HepG2 (cell line): ENCODE data around the gene FBXW5. TPM values are rescaled to one million over a fixed set of nuclear protein-coding genes. Genes with fewer than 3 reads are reported as not detected.

ENCODE experiments used
- EEA1 ChIP-seq: sonication (generic); formaldehyde crosslinking; IDR thresholded peaks from 2 replicates; pipeline ENCODE4 v1.5.1; 2020; ENCODE audit warnings: mild to moderate bottlenecking, missing genetic modification reagents, borderline replicate concordance
- ERF ChIP-seq: IDR thresholded peaks from 2 replicates; pipeline ENCODE4 v1.6.1; 2018; ENCODE audit warnings: missing biosample characterization, missing genetic modification reagents
- GPN1 ChIP-seq: sonication (generic); formaldehyde crosslinking; IDR thresholded peaks from 2 replicates; pipeline ENCODE4 v1.5.1; 2020; ENCODE audit warnings: missing genetic modification reagents, borderline replicate concordance
- KDM5B ChIP-seq: sonication (generic); formaldehyde crosslinking; IDR thresholded peaks from 2 replicates; pipeline ENCODE4 v1.4.0; 2020; ENCODE audit warnings: missing genetic modification reagents, mild to moderate bottlenecking, borderline replicate concordance
- KLF15 ChIP-seq: sonication (generic); formaldehyde crosslinking; IDR thresholded peaks from 2 replicates; pipeline ENCODE4 v1.8.1; 2023; ENCODE audit warnings: borderline replicate concordance, mild to moderate bottlenecking, inconsistent platforms, missing genetic modification reagents, mixed read lengths
- NAIF1 ChIP-seq: sonication (generic); formaldehyde crosslinking; IDR thresholded peaks from 2 replicates; pipeline ENCODE4 v1.5.0; 2020; ENCODE audit warnings: mild to moderate bottlenecking, missing genetic modification reagents, borderline replicate concordance
- PITX1 ChIP-seq: sonication (generic); formaldehyde crosslinking; IDR thresholded peaks from 2 replicates; pipeline ENCODE4 v1.5.1; 2020; ENCODE audit warnings: mild to moderate bottlenecking, missing genetic modification reagents
- SNAPC2 ChIP-seq: sonication (generic); formaldehyde crosslinking; IDR thresholded peaks from 2 replicates; pipeline ENCODE4 v1.8.1; 2022; ENCODE audit warnings: mild to moderate bottlenecking, missing genetic modification reagents
- SUZ12 ChIP-seq: fragments of 150-350 bp; IDR thresholded peaks from 2 replicates; pipeline ENCODE4 v1.6.1; 2014; ENCODE audit warnings: low read depth, low read length
- U2AF1 ChIP-seq: fragments of 200-400 bp; formaldehyde crosslinking; optimal IDR thresholded peaks from 2 replicates; pipeline ENCODE3; 2017; ENCODE audit warnings: mild to moderate bottlenecking, low read depth, low read length
- YY1 ChIP-seq: IDR thresholded peaks from 2 replicates; pipeline ENCODE4 v1.6.1; 2011; ENCODE audit warnings: low read length, low read depth, moderate library complexity, mild to moderate bottlenecking; ENCODE audit not compliant: insufficient read depth, insufficient replicate concordance
- ZNF343 ChIP-seq: sonication (generic); formaldehyde crosslinking; IDR thresholded peaks from 2 replicates; pipeline ENCODE4 v1.4.0; 2020; ENCODE audit warnings: mild to moderate bottlenecking, missing genetic modification reagents
- ZNF430 ChIP-seq: sonication (generic); formaldehyde crosslinking; IDR thresholded peaks from 2 replicates; pipeline ENCODE4 v1.9.0; 2021; ENCODE audit warnings: mild to moderate bottlenecking, missing genetic modification reagents
- ZNF460 ChIP-seq: sonication (generic); formaldehyde crosslinking; IDR thresholded peaks from 2 replicates; pipeline ENCODE4 v1.5.1; 2020; ENCODE audit warnings: missing genetic modification reagents, mild to moderate bottlenecking, borderline replicate concordance
- ZNF598 ChIP-seq: sonication (generic); formaldehyde crosslinking; IDR thresholded peaks from 2 replicates; pipeline ENCODE4 v1.5.1; 2020; ENCODE audit warnings: mild to moderate bottlenecking, missing genetic modification reagents, borderline replicate concordance
- ZNF616 ChIP-seq: sonication (generic); formaldehyde crosslinking; IDR thresholded peaks from 2 replicates; pipeline ENCODE4 v1.5.0; 2020; ENCODE audit warnings: low read depth, mild to moderate bottlenecking, missing genetic modification reagents
- ZNF703 ChIP-seq: sonication (generic); formaldehyde crosslinking; IDR thresholded peaks from 2 replicates; pipeline ENCODE4 v1.5.1; 2020; ENCODE audit warnings: missing genetic modification reagents, mild to moderate bottlenecking, moderate library complexity, borderline replicate concordance
- ZNF746 ChIP-seq: sonication (generic); formaldehyde crosslinking; IDR thresholded peaks from 2 replicates; pipeline ENCODE4 v1.8.0; 2022; ENCODE audit warnings: mild to moderate bottlenecking, missing genetic modification reagents
- ZNF777 ChIP-seq: sonication (generic); formaldehyde crosslinking; IDR thresholded peaks from 2 replicates; pipeline ENCODE4 v1.4.0; 2020; ENCODE audit warnings: missing genetic modification reagents
- polyA plus RNA-seq, 8 experiments: library from polyadenylated mRNA; depleted of rRNA in 3 of 8; stranded (reverse) in 7 of 8; unstranded in 1 of 8; fragments of >200 nt; fragmentation: Illumina TruSeq in 4 of 8; extraction: Trizol in 4 of 8; gene quantifications; 2 replicates each; pipeline versions ENCODE4 v1.2.1 to v1.2.3, GENCODE V29; 2011 to 2016; ENCODE audit warnings: low read depth in 4 of 8, missing spikeins in 1 of 8, mixed read lengths in 1 of 8; ENCODE audit not compliant: insufficient read depth in 1 of 8
- total RNA-seq, 5 experiments: library from RNA; depleted of rRNA; stranded (reverse); fragments of >200 nt; fragmentation: Illumina TruSeq; extraction: Trizol; gene quantifications; 2 replicates each; pipeline ENCODE4 v1.2.3, GENCODE V29; 2016; ENCODE audit warnings: low read depth in 1 of 5
- TF ChIP-seq, protein P1 (sequence below): sonication (generic); formaldehyde crosslinking; IDR thresholded peaks from 2 replicates; pipeline ENCODE4 v1.5.1; 2020; ENCODE audit warnings: missing genetic modification reagents, mild to moderate bottlenecking, borderline replicate concordance
- TF ChIP-seq, protein P2 (sequence below): sonication (generic); formaldehyde crosslinking; IDR thresholded peaks from 2 replicates; pipeline ENCODE4 v1.8.0; 2022; ENCODE audit warnings: mild to moderate bottlenecking, missing genetic modification reagents, moderate library complexity
- TF ChIP-seq, protein P3 (sequence below): sonication (generic); formaldehyde crosslinking; IDR thresholded peaks from 2 replicates; pipeline ENCODE4 v1.4.0; 2020; ENCODE audit warnings: mild to moderate bottlenecking, missing genetic modification reagents
- TF ChIP-seq, protein P4 (sequence below): sonication (generic); formaldehyde crosslinking; IDR thresholded peaks from 2 replicates; pipeline ENCODE4 v1.5.0; 2020; ENCODE audit warnings: mild to moderate bottlenecking, missing genetic modification reagents
- TF ChIP-seq, protein P5 (sequence below): sonication (generic); formaldehyde crosslinking; IDR thresholded peaks from 2 replicates; pipeline ENCODE4 v1.4.0; 2020; ENCODE audit warnings: mild to moderate bottlenecking, missing genetic modification reagents

FBXW5 gene
- total and polyA plus RNA-seq, 2 of the 13 experiments (the other 11 are each of a cell fraction or from before 2014, with no cell fraction given), result 52.0 to 60.4 TPM

DNA sequence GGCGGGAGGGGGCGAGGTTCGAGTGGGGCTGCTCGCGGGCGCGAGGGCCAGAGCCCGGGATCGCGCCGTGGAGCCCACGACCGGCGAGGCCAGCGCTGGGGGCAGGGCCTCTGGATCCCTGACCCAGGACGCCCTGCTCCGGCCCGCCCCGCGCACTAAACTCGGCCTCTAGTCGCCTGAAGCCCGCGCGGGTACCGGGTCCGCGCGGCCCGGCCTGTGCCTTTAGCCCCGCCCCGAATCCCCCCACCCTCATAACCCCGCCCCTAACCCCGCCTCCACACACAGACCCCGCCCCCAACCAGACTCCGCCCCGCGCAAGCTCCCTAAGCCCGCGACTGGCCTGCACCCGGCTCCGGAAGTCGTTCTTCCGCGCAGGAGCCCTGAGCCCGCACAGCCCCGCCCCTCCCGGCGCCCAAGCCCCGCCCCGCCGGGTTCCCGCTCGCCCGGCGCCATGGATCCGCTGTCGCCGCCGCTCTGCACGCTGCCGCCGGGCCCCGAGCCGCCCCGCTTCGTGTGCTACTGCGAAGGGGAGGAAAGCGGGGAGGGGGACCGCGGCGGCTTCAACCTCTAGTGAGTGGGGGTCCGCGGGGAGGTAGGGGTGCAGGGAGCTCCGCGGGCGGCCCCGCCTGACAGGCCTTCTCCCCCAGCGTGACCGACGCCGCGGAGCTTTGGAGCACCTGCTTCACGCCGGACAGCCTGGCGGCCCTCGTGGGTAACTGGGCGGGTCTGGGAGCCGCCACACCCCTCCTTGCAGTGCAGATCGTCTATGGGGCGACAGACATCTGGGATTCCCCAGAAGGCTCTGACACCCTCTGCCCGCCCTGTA, 47.7 kb upstream of the FBXW5 start, which contains the start of gene PAXX (continued):
- peak; percentile 72 for TF ChIP-seq YY1
- TF ChIP-seq U2AF1, result no peak
- TF ChIP-seq ZNF703 (CRISPR knock-in tag), result 0 out of 2 replicates have a peak, but pooled peaks have one; percentile 33
- peak; percentile 69; the same call in 1 of the 2 replicates for TF ChIP-seq KDM5B (CRISPR knock-in tag)
- no peak for TF ChIP-seq ZNF460
- no peak for TF ChIP-seq NAIF1 (CRISPR knock-in tag)
- TF ChIP-seq, protein P1, sequence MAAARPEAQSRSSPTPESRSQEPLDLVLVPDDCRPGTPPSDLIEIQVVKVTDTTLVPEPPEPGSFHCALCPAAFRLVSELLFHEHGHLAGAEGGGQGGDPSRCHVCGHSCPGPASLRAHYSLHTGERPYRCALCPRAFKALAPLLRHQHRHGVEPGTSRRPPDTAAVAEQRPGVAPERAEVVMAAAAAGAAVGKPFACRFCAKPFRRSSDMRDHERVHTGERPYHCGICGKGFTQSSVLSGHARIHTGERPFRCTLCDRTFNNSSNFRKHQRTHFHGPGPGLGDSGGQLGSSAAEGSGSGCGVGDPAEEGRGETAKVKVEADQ (CRISPR knock-in tag), result 0 out of 2 replicates have a peak, but pooled peaks have one; percentile 63
- TF ChIP-seq ZNF616 (CRISPR knock-in tag), result no peak
- TF ChIP-seq ZNF777 (CRISPR knock-in tag), result peak; percentile 44
- TF ChIP-seq ERF (CRISPR knock-in tag), result peak; percentile 63; the same call in 1 of the 2 replicates
- no peak for TF ChIP-seq SNAPC2 (CRISPR knock-in tag)
- TF ChIP-seq, protein P2, sequence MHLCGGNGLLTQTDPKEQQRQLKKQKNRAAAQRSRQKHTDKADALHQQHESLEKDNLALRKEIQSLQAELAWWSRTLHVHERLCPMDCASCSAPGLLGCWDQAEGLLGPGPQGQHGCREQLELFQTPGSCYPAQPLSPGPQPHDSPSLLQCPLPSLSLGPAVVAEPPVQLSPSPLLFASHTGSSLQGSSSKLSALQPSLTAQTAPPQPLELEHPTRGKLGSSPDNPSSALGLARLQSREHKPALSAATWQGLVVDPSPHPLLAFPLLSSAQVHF (CRISPR knock-in tag), result peak; percentile 61; the same call in 1 of the 2 replicates
- no peak for TF ChIP-seq ZNF343
- TF ChIP-seq, protein P3, sequence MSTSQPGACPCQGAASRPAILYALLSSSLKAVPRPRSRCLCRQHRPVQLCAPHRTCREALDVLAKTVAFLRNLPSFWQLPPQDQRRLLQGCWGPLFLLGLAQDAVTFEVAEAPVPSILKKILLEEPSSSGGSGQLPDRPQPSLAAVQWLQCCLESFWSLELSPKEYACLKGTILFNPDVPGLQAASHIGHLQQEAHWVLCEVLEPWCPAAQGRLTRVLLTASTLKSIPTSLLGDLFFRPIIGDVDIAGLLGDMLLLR (CRISPR knock-in tag), result no peak
- TF ChIP-seq GPN1 (CRISPR knock-in tag), result no peak
- TF ChIP-seq, protein P4, sequence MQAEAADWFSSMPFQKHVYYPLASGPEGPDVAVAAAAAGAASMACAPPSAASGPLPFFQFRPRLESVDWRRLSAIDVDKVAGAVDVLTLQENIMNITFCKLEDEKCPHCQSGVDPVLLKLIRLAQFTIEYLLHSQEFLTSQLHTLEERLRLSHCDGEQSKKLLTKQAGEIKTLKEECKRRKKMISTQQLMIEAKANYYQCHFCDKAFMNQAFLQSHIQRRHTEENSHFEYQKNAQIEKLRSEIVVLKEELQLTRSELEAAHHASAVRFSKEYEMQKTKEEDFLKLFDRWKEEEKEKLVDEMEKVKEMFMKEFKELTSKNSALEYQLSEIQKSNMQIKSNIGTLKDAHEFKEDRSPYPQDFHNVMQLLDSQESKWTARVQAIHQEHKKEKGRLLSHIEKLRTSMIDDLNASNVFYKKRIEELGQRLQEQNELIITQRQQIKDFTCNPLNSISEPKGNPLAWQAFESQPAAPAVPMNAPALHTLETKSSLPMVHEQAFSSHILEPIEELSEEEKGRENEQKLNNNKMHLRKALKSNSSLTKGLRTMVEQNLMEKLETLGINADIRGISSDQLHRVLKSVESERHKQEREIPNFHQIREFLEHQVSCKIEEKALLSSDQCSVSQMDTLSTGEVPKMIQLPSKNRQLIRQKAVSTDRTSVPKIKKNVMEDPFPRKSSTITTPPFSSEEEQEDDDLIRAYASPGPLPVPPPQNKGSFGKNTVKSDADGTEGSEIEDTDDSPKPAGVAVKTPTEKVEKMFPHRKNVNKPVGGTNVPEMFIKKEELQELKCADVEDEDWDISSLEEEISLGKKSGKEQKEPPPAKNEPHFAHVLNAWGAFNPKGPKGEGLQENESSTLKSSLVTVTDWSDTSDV, result peak; percentile 22; the same call in 1 of the 2 replicates
- 0 out of 2 replicates have a peak, but pooled peaks have one; percentile 34 for TF ChIP-seq KLF15
- TF ChIP-seq SUZ12, result no peak
- TF ChIP-seq ZNF430, result peak; percentile 75
- TF ChIP-seq ZNF746, result 0 out of 2 replicates have a peak, but pooled peaks have one; percentile 17
- no peak for TF ChIP-seq PITX1 (CRISPR knock-in tag)
- TF ChIP-seq, protein P5, sequence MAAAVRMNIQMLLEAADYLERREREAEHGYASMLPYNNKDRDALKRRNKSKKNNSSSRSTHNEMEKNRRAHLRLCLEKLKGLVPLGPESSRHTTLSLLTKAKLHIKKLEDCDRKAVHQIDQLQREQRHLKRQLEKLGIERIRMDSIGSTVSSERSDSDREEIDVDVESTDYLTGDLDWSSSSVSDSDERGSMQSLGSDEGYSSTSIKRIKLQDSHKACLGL (CRISPR knock-in tag), result peak; percentile 61; the same call in 1 of the 2 replicates
- no peak for TF ChIP-seq EEA1 (CRISPR knock-in tag)
- TF ChIP-seq ZNF598 (CRISPR knock-in tag), result peak; percentile 42; the same call in 1 of the 2 replicates
